CD8-positive, alpha-beta memory T cell (primary cell): ENCODE results near the gene RSPH1. TPM values are rescaled to one million over a fixed set of nuclear protein-coding genes. Genes with fewer than 3 reads are reported as not detected.

Experiments used
- CTCF ChIA-PET: fragments of 350-600 bp; sonication (Branson Sonifier 250); formaldehyde crosslinking; loops from one replicate; lab custom pipeline; 2021; ENCODE audit warnings: antibody characterized with exemption; lab: Charles Lee
- POLR2A ChIA-PET: fragments of 350-600 bp; sonication (Branson Sonifier 250); formaldehyde crosslinking; loops from one replicate; lab custom pipeline; 2021; ENCODE audit warnings: antibody characterized with exemption; lab: Charles Lee
- DNase-seq, 5 donors: peaks; one replicate each; pipeline versions ENCODE4 v3.0.0 to v3.0.0-alpha.2; 2020 to 2022; ENCODE audit warnings: mixed read lengths in 1 of 5
- H3K27ac ChIP-seq: one replicate; pipeline ENCODE4 v1.7.0; 2013; ENCODE audit warnings: low read depth, mild to moderate bottlenecking, low read length, moderate library complexity
- H3K27me3 ChIP-seq: 2 replicates; pipeline ENCODE4 v1.7.0; 2013; ENCODE audit warnings: low read length, mild to moderate bottlenecking; ENCODE audit not compliant: insufficient read depth, poor library complexity, severe bottlenecking
- H3K36me3 ChIP-seq: 2 replicates; pipeline ENCODE4 v1.7.0; 2013; ENCODE audit warnings: mild to moderate bottlenecking, low read length, moderate library complexity; ENCODE audit not compliant: insufficient read depth
- H3K4me1 ChIP-seq: 2 replicates; pipeline ENCODE4 v1.7.0; 2013; ENCODE audit warnings: mild to moderate bottlenecking, low read length, moderate library complexity; ENCODE audit not compliant: insufficient read depth
- H3K4me3 ChIP-seq: 2 replicates; pipeline ENCODE4 v1.7.0; 2013; ENCODE audit warnings: mild to moderate bottlenecking, low read length
- H3K9me3 ChIP-seq: 2 replicates; pipeline ENCODE4 v1.7.0; 2013; ENCODE audit warnings: mild to moderate bottlenecking, low read length
- H3K27ac Mint-ChIP-seq, 8 donors: one replicate each; pipeline ENCODE4 v1.8.0; 2020 to 2021; ENCODE audit warnings: mixed read lengths in 8 of 8, mild to moderate bottlenecking in 6 of 8, inconsistent platforms in 3 of 8, moderate library complexity in 3 of 8
- H3K27me3 Mint-ChIP-seq, 2 donors: one replicate each; pipeline ENCODE4 v1.8.0; 2020 to 2021; ENCODE audit warnings: mixed read lengths in 2 of 2, mild to moderate bottlenecking in 1 of 2, moderate library complexity in 1 of 2
- H3K36me3 Mint-ChIP-seq, 3 donors: one replicate each; pipeline ENCODE4 v1.8.0; 2020 to 2021; ENCODE audit warnings: mixed read lengths in 3 of 3, inconsistent platforms in 1 of 3, mild to moderate bottlenecking in 1 of 3
- H3K4me1 Mint-ChIP-seq, 3 donors: one replicate each; pipeline ENCODE4 v1.8.0; 2020 to 2021; ENCODE audit warnings: mixed read lengths in 3 of 3, inconsistent platforms in 1 of 3, mild to moderate bottlenecking in 1 of 3
- H3K4me3 Mint-ChIP-seq, 7 donors: one replicate each; pipeline ENCODE4 v1.8.0; 2020 to 2021; ENCODE audit warnings: mixed read lengths in 7 of 7, mild to moderate bottlenecking in 6 of 7, moderate library complexity in 4 of 7, inconsistent platforms in 2 of 7
- H3K9me3 Mint-ChIP-seq, 5 donors: one replicate each; pipeline ENCODE4 v1.8.0; 2020 to 2022; ENCODE audit warnings: mixed read lengths in 5 of 5, mild to moderate bottlenecking in 3 of 5, moderate library complexity in 2 of 5, inconsistent platforms in 1 of 5
- polyA plus RNA-seq: library from polyadenylated mRNA; unstranded; fragments of 300-500 nt; fragmentation: Illumina TruSeq; gene quantifications from one replicate; pipeline ENCODE4 v1.2.3, GENCODE V29; 2021
- total RNA-seq, 2 experiments: library from RNA; stranded (reverse); gene quantifications; one replicate each; pipeline ENCODE4 v1.2.3, GENCODE V29; 2021

Gene RSPH1
- total and polyA plus RNA-seq, 3 experiments from 2014 or later = not detected

- Mint-ChIP-seq H3K27me3 (no peaks in the 10 kb centered on the region), H3K27ac (peak overlapping the region in 1 of 8 donors; percentile 76), H3K36me3 (peaks cover 41 to 97% (median 47%) of the 10 kb centered on the region in 3 donors), H3K4me1 (peaks cover 47 to 78% (median 64%) of the 10 kb centered on the region in 3 donors), H3K4me3 (no peak overlapping the region), H3K9me3 (no peaks in the 10 kb centered on the region)
- Histone ChIP-seq H3K27me3 (no peaks in the 10 kb centered on the region), H3K9me3 (no peaks in the 10 kb centered on the region), H3K4me1 (peaks cover 20% of the 10 kb centered on the region), H3K4me3 (no peak overlapping the region), H3K27ac (no peak overlapping the region), H3K36me3 (peaks cover 68% of the 10 kb centered on the region)
- POLR2A ChIA-PET = no interaction called here
- no peak for DNase-seq
- CTCF ChIA-PET = interaction anchor here (1.5 kb wide), 1 partner anchor 37 kb away, joined by 3 read pairs; no protein-coding TSS in a partner anchor
These were observed 58.2 kb downstream of the RSPH1 start for GRCh38 chr21:42437786-42438185.

- H3K4me1 Mint-ChIP-seq = peaks cover 43 to 75% (median 64%) of the 10 kb centered on the region in 3 donors
- H3K4me1 ChIP-seq = peaks cover 20% of the 10 kb centered on the region
- CTCF ChIA-PET = interaction anchor here (0.6 to 1.8 kb wide), 5 partner anchors 13 to 56 kb away, joined by 3 to 6 read pairs (median 3); no protein-coding TSS in a partner anchor
- H3K27ac Mint-ChIP-seq = peak overlapping the region in 4 of 8 donors; percentile 6 to 50 (median 31)
- H3K9me3 ChIP-seq = no peaks in the 10 kb centered on the region
- POLR2A ChIA-PET = no interaction called here
- H3K36me3 Mint-ChIP-seq = peaks cover 42 to 97% (median 54%) of the 10 kb centered on the region in 3 donors
- H3K27ac ChIP-seq = no peak overlapping the region
- H3K4me3 Mint-ChIP-seq = no peak overlapping the region
- no peak for DNase-seq
- no peaks in the 10 kb centered on the region for H3K9me3 Mint-ChIP-seq
- peaks cover 70% of the 10 kb centered on the region for H3K36me3 ChIP-seq
- H3K4me3 ChIP-seq = no peak overlapping the region
- no peaks in the 10 kb centered on the region for H3K27me3 ChIP-seq
- no peaks in the 10 kb centered on the region for H3K27me3 Mint-ChIP-seq
These were observed 59.1 kb downstream of the RSPH1 start for GRCh38 chr21:42436914-42437313.

DNA sequence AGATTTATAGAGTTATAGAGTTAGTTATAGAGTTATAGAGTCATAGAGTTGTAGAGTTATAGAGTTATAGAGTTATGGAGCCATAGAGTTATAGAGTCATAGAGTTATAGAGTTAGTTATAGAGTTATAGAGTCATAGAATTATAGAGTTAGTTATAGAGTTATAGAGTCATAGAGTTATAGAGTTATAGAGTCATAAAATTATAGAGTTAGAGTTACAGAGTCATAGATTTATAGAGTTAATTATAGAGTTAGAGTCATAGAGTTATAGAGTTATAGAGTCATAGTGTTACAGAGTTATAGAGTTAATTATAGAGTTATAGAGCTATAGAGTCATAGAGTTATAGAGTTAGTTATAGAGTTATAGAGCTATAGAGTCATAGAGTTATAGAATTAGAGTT is 60.2 kb downstream of the RSPH1 start:
- no peaks in the 10 kb centered on the region for H3K27me3 ChIP-seq
- CTCF ChIA-PET = interaction anchor here (1.1 to 1.8 kb wide), 3 partner anchors 14 to 54 kb away, joined by 3 to 4 read pairs (median 3); no protein-coding TSS in a partner anchor
- Mint-ChIP-seq H3K9me3 (no peaks in the 10 kb centered on the region), H3K27me3 (no peaks in the 10 kb centered on the region), H3K27ac (peak overlapping the region in 3 of 8 donors; percentile 38 to 62 (median 54)), H3K36me3 (peaks cover 45 to 99% (median 54%) of the 10 kb centered on the region in 3 donors), H3K4me3 (no peak overlapping the region), H3K4me1 (peaks cover 40 to 70% (median 60%) of the 10 kb centered on the region in 3 donors)
- no peak for DNase-seq
- H3K27ac ChIP-seq = no peak overlapping the region
- H3K4me3 ChIP-seq = no peak overlapping the region
- no peaks in the 10 kb centered on the region for H3K9me3 ChIP-seq
- H3K4me1 ChIP-seq = peaks cover 20% of the 10 kb centered on the region
- peaks cover 74% of the 10 kb centered on the region for H3K36me3 ChIP-seq
- POLR2A ChIA-PET = no interaction called here

- peaks cover 20% of the 10 kb centered on the region for H3K4me1 ChIP-seq
- no peaks in the 10 kb centered on the region for H3K27me3 Mint-ChIP-seq
- H3K36me3 Mint-ChIP-seq = peaks cover 45 to 99% (median 54%) of the 10 kb centered on the region in 3 donors
- H3K9me3 Mint-ChIP-seq = no peaks in the 10 kb centered on the region
- no peak overlapping the region for H3K27ac ChIP-seq
- CTCF ChIA-PET = interaction anchor here (1.0 to 1.8 kb wide), 3 partner anchors 26 to 54 kb away, joined by 3 to 4 read pairs (median 3); no protein-coding TSS in a partner anchor
- no peaks in the 10 kb centered on the region for H3K27me3 ChIP-seq
- POLR2A ChIA-PET = no interaction called here
- no peak overlapping the region for H3K4me3 ChIP-seq
- H3K4me1 Mint-ChIP-seq = peaks cover 37 to 66% (median 56%) of the 10 kb centered on the region in 3 donors
- H3K27ac Mint-ChIP-seq = peak overlapping the region in 6 of 8 donors; percentile 8 to 83 (median 38)
- H3K9me3 ChIP-seq = no peaks in the 10 kb centered on the region
- no peak for DNase-seq
- no peak overlapping the region for H3K4me3 Mint-ChIP-seq
- peaks cover 79% of the 10 kb centered on the region for H3K36me3 ChIP-seq
These were observed 60.6 kb downstream of the RSPH1 start for GRCh38 chr21:42435401-42435800.

GRCh38 chr21:42434884-42435283 is 61.1 kb downstream of the RSPH1 start:
- Histone ChIP-seq H3K9me3 (no peaks in the 10 kb centered on the region), H3K4me1 (peaks cover 20% of the 10 kb centered on the region), H3K27ac (no peak overlapping the region), H3K4me3 (no peak overlapping the region), H3K36me3 (peaks cover 81% of the 10 kb centered on the region), H3K27me3 (no peaks in the 10 kb centered on the region)
- no peaks in the 10 kb centered on the region for H3K27me3 Mint-ChIP-seq
- H3K4me1 Mint-ChIP-seq = peaks cover 32 to 61% (median 50%) of the 10 kb centered on the region in 3 donors
- CTCF ChIA-PET = interaction anchor here (1.0 to 1.2 kb wide), 2 partner anchors 25 to 30 kb away, joined by 3 read pairs; no protein-coding TSS in a partner anchor
- peaks cover 45 to 99% (median 54%) of the 10 kb centered on the region in 3 donors for H3K36me3 Mint-ChIP-seq
- no peak for DNase-seq
- H3K9me3 Mint-ChIP-seq = no peaks in the 10 kb centered on the region
- POLR2A ChIA-PET = no interaction called here
- H3K4me3 Mint-ChIP-seq = peak overlapping the region in 1 of 7 donors; percentile 40
- peak overlapping the region; percentile 6 to 89 (median 25) for H3K27ac Mint-ChIP-seq

GRCh38 chr21:42433946-42434551 is 62.0 kb downstream of the RSPH1 start:
- H3K27ac Mint-ChIP-seq = peak overlapping the region in 4 of 8 donors; percentile 10 to 79 (median 65)
- H3K4me1 Mint-ChIP-seq = peaks cover 23 to 56% (median 42%) of the 10 kb centered on the region in 3 donors
- Histone ChIP-seq H3K27ac (no peak overlapping the region), H3K4me1 (peaks cover 20% of the 10 kb centered on the region), H3K9me3 (no peaks in the 10 kb centered on the region), H3K27me3 (no peaks in the 10 kb centered on the region), H3K4me3 (no peak overlapping the region), H3K36me3 (peaks cover 86% of the 10 kb centered on the region)
- POLR2A ChIA-PET = no interaction called here
- H3K4me3 Mint-ChIP-seq = no peak overlapping the region
- no peaks in the 10 kb centered on the region for H3K27me3 Mint-ChIP-seq
- peaks cover 41 to 99% (median 45%) of the 10 kb centered on the region in 3 donors for H3K36me3 Mint-ChIP-seq
- H3K9me3 Mint-ChIP-seq = no peaks in the 10 kb centered on the region
- CTCF ChIA-PET = interaction anchor here (1.0 to 1.2 kb wide), 2 partner anchors 25 to 29 kb away, joined by 3 read pairs; no protein-coding TSS in a partner anchor
- no peak for DNase-seq

DNA sequence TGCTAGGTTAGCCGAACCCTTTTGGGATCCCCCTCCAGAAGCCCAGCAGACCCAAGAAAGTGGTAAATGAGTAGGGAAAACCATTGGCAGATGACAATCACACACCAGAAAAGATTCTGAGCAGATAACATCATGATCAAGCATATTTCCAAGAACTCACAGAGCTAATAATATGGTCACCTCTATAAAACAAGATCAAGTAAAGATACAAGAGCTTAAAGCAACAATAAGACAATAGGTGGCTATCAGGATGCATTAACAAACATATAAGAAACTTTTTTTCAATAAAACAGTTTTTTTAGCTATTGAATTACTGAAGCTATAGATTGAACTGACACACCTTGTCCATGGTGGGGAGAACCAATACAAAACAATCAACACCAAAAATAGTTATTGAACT is 63.3 kb downstream of the RSPH1 start:
- ChIA-PET POLR2A (no interaction called here), CTCF (interaction anchor here (1.4 to 1.5 kb wide), 2 partner anchors 11 to 95 kb away, joined by 3 to 5 read pairs; no protein-coding TSS in a partner anchor)
- Histone ChIP-seq H3K27ac (no peak overlapping the region), H3K4me3 (no peak overlapping the region), H3K36me3 (peaks cover 91% of the 10 kb centered on the region), H3K9me3 (no peaks in the 10 kb centered on the region), H3K4me1 (peaks cover 20% of the 10 kb centered on the region), H3K27me3 (no peaks in the 10 kb centered on the region)
- peaks cover 18 to 51% (median 33%) of the 10 kb centered on the region in 3 donors for H3K4me1 Mint-ChIP-seq
- no peaks in the 10 kb centered on the region for H3K27me3 Mint-ChIP-seq
- no peak overlapping the region for H3K4me3 Mint-ChIP-seq
- H3K36me3 Mint-ChIP-seq = peaks cover 42 to 97% (median 45%) of the 10 kb centered on the region in 3 donors
- no peak for DNase-seq
- peak overlapping the region in 1 of 8 donors; percentile 55 for H3K27ac Mint-ChIP-seq
- no peaks in the 10 kb centered on the region for H3K9me3 Mint-ChIP-seq

DNA sequence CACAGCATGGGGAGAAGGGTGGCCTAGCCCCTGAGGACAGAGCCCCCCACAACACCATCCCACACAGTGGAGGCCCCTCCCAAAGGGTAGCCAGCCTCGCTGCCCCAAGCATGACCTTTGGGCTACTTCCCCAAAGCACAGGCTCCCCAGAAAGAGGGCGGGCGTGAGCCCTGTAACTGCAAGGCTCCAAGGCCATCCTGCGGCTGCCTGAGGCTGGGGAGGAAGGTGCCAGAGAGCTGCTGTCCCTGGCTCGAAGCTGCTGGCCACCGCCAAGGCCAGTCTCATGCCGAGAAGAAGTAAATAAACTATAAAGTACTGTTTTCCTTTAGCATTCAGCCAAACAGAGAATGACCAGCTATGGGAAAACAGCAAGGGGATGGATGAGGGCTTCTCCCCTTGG is 64.8 kb downstream of the RSPH1 start:
- Histone ChIP-seq H3K27ac (no peak overlapping the region), H3K27me3 (no peaks in the 10 kb centered on the region), H3K36me3 (peaks cover 90% of the 10 kb centered on the region), H3K4me3 (no peak overlapping the region), H3K4me1 (peaks cover 28% of the 10 kb centered on the region), H3K9me3 (no peaks in the 10 kb centered on the region)
- ChIA-PET CTCF (interaction anchor here (2.1 kb wide), 1 partner anchor 18 kb away, joined by 5 read pairs; no protein-coding TSS in a partner anchor), POLR2A (no interaction called here)
- no peak for DNase-seq
- Mint-ChIP-seq H3K27me3 (no peaks in the 10 kb centered on the region), H3K27ac (peak overlapping the region in 2 of 8 donors; percentile 69 to 72), H3K36me3 (peaks cover 45 to 97% (median 47%) of the 10 kb centered on the region in 3 donors), H3K4me1 (peaks cover 26 to 55% (median 38%) of the 10 kb centered on the region in 3 donors), H3K4me3 (no peak overlapping the region), H3K9me3 (no peaks in the 10 kb centered on the region)
